Measurements from ENCODE around the gene HSD17B13. TPM values are rescaled to one million over a fixed set of nuclear protein-coding genes. Genes with fewer than 3 reads are reported as not detected.
"Not testable (repeated sequence)": the region's sequence is repeated elsewhere in the genome, so short reads cannot be mapped to it uniquely, and the experiment has no call there.

HSD17B13 gene
- total and polyA plus RNA-seq, 8 donors = 0.41 to 1.9 (median 0.78) TPM

DNA sequence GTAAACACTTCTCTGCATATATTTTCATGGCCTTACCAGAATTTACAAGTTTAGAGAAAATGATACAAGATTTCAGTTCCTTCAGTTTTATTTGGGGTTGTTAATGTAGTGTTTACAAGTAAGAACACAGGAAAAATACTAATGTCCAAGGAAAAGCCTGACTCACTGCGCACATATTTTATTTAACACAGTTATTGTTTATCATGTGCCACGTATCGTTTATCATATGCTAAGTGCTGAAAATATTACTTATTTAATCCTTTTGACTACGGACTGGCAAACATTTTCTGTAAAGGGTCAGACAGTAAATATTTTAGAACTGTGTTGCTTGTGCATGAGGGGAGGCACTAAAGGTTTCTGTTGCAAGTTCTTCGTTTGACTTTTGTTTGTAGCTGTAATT, 794 bp downstream of the HSD17B13 start:
- Histone ChIP-seq H3K36me3 (no peaks in the 10 kb centered on the region), H3K9me3 (no peaks in the 10 kb centered on the region), H3K4me1 (no peaks in the 10 kb centered on the region), H3K4me3 (no peak overlapping the region), H3K27ac (no peak overlapping the region), H3K27me3 (no peaks in the 10 kb centered on the region)
- no peak for TF ChIP-seq CTCF (IDR thresholded peaks at IDR 0.05)
- intact Hi-C loops (cut with DNase I) = no loop called here
- DNase-seq (no peak), ATAC-seq (no peak)

GRCh38 chr4:87317527-87317926, 5.2 kb downstream of the HSD17B13 start:
- H3K27ac ChIP-seq = no peak overlapping the region
- no peak for DNase-seq
- intact Hi-C loops (cut with DNase I) = no loop called here

DNA sequence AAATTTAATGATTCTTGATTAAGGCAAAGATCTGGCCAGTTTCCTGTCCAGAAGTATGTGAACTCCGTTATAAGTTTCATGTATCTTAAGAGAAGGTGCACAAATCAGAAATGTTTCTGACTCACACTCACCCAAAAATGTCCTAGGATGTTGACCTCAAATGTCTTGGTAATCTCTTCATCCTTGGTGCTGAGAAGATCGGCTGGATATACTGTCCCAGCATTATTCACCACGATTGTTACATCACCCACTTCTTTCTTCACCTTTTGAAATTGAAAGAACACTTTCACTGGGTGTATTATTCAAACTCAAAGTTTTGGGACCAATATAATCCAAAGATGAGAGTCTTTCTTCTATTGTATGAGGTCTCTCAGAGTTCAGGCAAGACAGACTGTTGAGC, 5.7 kb downstream of the HSD17B13 start:
- Histone ChIP-seq H3K9me3 (no peaks in the 10 kb centered on the region), H3K36me3 (no peaks in the 10 kb centered on the region), H3K4me3 (no peak overlapping the region), H3K27me3 (no peaks in the 10 kb centered on the region), H3K27ac (no peak overlapping the region), H3K4me1 (no peaks in the 10 kb centered on the region)
- TF ChIP-seq CTCF (IDR thresholded peaks at IDR 0.05) = no peak
- no peak for DNase-seq
- no peak for ATAC-seq
- intact Hi-C loops (cut with DNase I) = no loop called here

More at GRCh38 chr4:87317527-87317926, 5.2 kb downstream of the HSD17B13 start:
- peak; percentile 82 for ATAC-seq
- no peak overlapping the region for H3K4me3 ChIP-seq
- no peaks in the 10 kb centered on the region for H3K4me1 ChIP-seq
- H3K36me3 ChIP-seq = no peaks in the 10 kb centered on the region
- no peaks in the 10 kb centered on the region for H3K27me3 ChIP-seq
- no peak for TF ChIP-seq CTCF (IDR thresholded peaks at IDR 0.05)
- H3K9me3 ChIP-seq = no peaks in the 10 kb centered on the region

GRCh38 chr4:87315000-87315399, 7.7 kb downstream of the HSD17B13 start:
- ATAC-seq; H3K27me3 ChIP-seq; H3K36me3 ChIP-seq; DNase-seq; H3K4me3 ChIP-seq; H3K27ac ChIP-seq; intact Hi-C loops (cut with DNase I); H3K4me1 ChIP-seq; H3K9me3 ChIP-seq: not testable (repeated sequence)

GRCh38 chr4:87313756-87314155, 8.9 kb downstream of the HSD17B13 start:
- H3K9me3 ChIP-seq = no peaks in the 10 kb centered on the region
- peaks cover 0 to 5% of the 10 kb centered on the region in 2 donors for H3K36me3 ChIP-seq
- TF ChIP-seq CTCF (IDR thresholded peaks at IDR 0.05) = no peak
- H3K27me3 ChIP-seq = no peaks in the 10 kb centered on the region
- no peaks in the 10 kb centered on the region for H3K4me1 ChIP-seq
- no peak for DNase-seq
- ATAC-seq = no peak
- no peak overlapping the region for H3K27ac ChIP-seq
- intact Hi-C loops (cut with DNase I) = no loop called here
- H3K4me3 ChIP-seq = no peak overlapping the region

DNA sequence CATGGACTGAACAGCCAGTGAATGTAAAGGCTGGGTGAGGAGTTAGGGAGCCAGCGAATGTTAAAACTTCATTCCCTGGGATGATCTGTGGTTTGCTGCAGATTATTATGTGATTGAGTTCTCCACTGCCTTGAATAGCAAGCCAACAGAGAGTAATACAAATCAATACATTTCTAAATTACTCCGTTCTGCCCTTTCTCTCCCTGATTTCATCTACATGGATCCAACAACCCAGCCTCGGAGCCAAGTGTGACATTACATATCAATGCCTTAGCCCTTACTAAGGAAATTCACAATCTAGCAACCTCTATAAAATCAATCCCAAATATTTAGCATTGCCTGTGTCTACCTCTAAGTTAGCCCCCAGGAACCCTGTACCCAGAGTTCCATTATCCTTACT, 11.0 kb downstream of the HSD17B13 start:
- intact Hi-C loops (cut with DNase I) = no loop called here
- H3K4me3 ChIP-seq = no peak overlapping the region
- H3K27ac ChIP-seq = no peak overlapping the region
- no peak for TF ChIP-seq CTCF (IDR thresholded peaks at IDR 0.05)
- peaks cover 0 to 5% of the 10 kb centered on the region in 2 donors for H3K36me3 ChIP-seq
- H3K27me3 ChIP-seq = no peaks in the 10 kb centered on the region
- no peak for ATAC-seq
- no peaks in the 10 kb centered on the region for H3K9me3 ChIP-seq
- H3K4me1 ChIP-seq = no peaks in the 10 kb centered on the region
- DNase-seq = no peak

Measured in left lung (tissue), 10 donors.